Right renal pelvis (tissue), 4 donors: ENCODE data around the gene PRSS48. TPM values are rescaled to one million over a fixed set of nuclear protein-coding genes. Genes with fewer than 3 reads are reported as not detected.
"Not testable (repeated sequence)": the region's sequence is repeated elsewhere in the genome, so short reads cannot be mapped to it uniquely, and the experiment has no call there.

Experiments
- DNase-seq, 4 donors: peaks; one replicate each; pipeline ENCODE4 v3.0.0-alpha.2; 2013; ENCODE audit warnings: low read depth in 4 of 4, low spot score in 3 of 4, missing footprints in 1 of 4
- polyA plus RNA-seq, 4 donors: library from polyadenylated mRNA; unstranded; fragments of 120-200 nt; gene quantifications; one replicate each; pipeline ENCODE4 v1.2.1, GENCODE V29; 2013; ENCODE audit not compliant: insufficient read length in 4 of 4

The PRSS48 gene
- polyA plus RNA-seq, 4 donors = not detected

GRCh38 chr4:151259752-151260151, 17.2 kb upstream of the PRSS48 start:
- no peak for DNase-seq

DNA sequence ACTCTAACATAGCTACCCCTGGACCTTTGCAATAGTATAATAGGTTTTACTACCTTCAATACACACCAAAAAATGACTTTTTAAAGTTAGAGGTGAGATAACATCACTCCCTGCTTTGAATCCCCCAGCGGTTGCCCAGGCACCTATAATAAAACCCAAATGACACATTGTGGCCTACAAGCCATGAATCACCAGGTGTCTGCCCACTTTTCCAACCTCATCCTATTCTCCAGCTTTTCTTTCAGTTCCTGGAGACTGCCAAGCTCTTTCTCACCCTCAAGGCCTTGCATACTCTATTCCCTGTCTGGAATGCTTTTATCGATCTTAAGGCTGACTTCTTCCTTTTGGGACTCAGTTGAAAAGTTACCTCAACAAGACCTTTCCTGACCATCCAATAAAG, 16.4 kb upstream of the PRSS48 start:
- no peak for DNase-seq

DNA sequence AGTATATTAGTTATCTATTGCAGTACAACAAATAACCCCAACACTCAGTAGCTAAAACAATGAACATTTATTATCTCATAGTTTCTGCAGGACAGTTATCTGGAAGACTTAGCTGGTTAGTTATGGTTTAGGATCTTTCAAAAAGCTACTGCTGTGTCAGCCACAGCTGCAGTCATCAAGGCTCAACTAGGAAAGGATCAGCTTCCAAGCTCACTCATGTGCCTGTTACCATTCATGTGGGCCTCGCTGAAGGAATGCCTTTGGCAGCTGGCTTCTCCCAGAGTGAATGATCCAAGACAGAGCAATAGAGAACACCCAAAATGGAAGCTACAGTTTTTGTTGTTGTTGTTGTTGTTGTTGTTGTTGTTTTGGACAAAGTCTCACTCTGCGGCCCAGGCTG, 13.5 kb upstream of the PRSS48 start:
- DNase-seq = no peak

- no peak for DNase-seq
Observed at GRCh38 chr4:151266497-151266896, 10.5 kb upstream of the PRSS48 start.

GRCh38 chr4:151267104-151267503, 9.9 kb upstream of the PRSS48 start:
- no peak for DNase-seq

DNA sequence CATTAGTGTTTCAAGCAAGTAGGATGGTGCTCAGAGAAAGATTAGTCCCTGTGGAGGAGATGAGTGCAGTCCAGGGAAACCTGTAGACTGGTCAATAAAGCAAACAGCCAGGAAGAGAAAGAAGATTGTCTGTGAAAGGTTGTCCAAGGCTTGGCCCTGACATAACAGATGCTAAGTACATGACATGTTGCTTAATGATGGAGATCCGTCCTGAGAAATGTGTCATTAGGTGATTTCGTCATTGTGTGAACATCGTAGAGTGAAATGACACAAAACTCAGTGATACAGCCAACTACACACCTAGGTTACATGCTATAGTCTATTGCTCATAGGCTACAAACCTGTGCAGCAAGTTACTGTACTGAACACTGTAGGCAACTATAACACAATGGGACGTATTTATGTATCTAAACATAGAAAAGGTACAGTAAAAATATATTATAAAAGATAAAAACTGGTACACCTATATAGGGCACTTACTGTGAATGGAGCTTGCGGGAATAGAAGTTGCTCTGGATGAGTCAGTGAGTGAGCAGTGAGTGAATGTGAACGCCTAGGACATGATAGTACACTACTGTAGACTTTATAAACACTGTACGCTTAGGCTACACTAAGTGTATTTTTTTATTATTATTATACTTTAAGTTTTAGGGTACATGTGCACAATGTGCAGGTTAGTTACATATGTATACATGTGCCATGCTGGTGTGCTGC, 9.0 kb upstream of the PRSS48 start:
- no peak for DNase-seq

GRCh38 chr4:151268905-151269304, 8.1 kb upstream of the PRSS48 start:
- DNase-seq = not testable (repeated sequence)

- no peak for DNase-seq
Observed at GRCh38 chr4:151284534-151285245, 7.7 kb downstream of the PRSS48 start.

DNA sequence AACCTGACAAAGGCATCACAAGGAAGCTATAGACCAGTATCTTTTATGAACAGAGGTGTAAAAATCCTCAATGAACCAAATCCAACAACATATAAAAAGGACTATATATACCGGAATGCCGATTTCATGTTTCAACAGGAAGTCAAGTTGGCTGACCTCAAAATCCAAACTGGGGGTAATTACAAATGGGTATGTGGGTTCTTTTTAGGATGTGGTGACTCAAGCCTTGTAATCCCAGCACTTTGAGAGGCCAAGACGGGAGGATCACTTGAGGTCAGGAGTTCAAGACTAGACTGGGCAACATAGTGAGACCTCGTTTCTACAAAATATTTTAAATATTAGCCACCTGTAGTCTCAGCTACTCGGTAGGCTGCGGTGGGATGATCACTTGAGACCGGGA, 10.4 kb downstream of the PRSS48 start:
- no peak for DNase-seq

GRCh38 chr4:151291485-151291884, 14.5 kb downstream of the PRSS48 start:
- DNase-seq = no peak

GRCh38 chr4:151292038-151292437, 15.1 kb downstream of the PRSS48 start:
- no peak for DNase-seq

- no peak for DNase-seq
Observed at GRCh38 chr4:151294833-151295496, 18.0 kb downstream of the PRSS48 start.

GRCh38 chr4:151296227-151296626, 19.3 kb downstream of the PRSS48 start:
- DNase-seq = no peak

DNA sequence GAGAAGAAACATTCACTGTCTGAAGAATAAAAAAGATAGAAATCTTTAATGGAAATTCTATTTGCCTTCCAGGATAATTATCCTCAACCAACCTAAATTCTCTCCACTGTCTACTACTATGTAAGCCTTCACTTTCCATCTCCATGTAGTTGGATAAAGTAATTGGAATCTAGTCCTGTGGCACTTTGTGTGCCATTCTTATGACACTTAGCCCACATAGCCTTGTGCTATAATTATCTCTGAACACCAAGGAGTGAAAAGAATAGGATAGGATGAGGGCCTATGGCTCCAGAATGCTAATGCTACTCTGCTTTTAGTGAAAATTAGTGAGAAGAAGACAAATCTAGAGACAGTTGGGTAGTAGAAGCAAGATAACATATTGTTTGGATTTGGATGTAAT, 20.2 kb downstream of the PRSS48 start:
- DNase-seq = no peak

GRCh38 chr4:151302432-151302831, 25.5 kb downstream of the PRSS48 start:
- DNase-seq = no peak

- DNase-seq = no peak
Observed at GRCh38 chr4:151304226-151304625, 27.3 kb downstream of the PRSS48 start.

DNA sequence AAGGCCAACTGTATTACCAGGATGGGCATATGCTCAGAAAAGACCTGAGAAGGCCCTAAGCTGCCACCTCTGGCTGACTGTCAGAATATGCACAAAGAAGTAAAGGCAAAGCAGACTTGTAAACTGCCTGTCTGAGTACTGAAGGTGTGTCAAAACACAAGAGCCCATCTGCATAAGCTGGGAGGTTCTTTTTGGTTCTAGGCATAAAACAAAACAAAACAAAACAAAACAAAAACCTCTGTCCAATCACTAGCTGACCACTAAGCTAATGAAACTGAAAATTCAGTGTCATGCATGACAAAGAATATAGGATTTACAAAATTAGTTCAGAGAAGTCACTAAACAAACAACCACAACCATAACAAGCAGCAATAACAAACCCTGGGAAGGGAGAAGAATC, 27.8 kb downstream of the PRSS48 start:
- no peak for DNase-seq

DNA sequence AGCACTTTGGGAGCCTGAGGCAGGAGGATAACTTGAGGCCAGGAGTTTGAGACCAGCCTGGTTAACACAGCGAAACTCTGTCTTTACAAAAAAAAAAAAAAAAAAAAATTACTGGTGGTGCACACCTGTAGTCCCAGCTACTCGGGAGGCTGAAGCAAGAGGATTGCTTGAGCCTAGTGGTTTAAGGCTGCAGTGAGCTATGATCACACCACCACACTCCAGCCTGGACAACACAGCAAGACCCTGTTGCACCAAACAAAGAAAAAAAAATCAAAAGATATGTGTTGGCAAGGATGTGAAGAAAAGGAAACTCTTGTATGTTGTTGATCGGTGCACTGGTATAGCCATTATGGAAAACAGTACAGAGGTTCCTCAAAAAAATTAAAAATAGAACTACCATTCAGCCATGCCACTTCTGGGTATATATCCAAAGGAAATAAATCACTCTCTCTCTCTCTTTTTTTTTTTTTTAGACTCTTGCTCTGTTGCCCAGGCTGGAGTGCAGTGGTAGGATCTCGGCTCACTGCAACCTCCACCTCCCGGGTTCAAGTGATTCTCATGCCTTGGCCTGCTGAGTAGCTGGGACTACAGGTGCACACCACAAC, 33.3 kb downstream of the PRSS48 start:
- DNase-seq = no peak

GRCh38 chr4:151313306-151314009, 36.5 kb downstream of the PRSS48 start:
- no peak for DNase-seq

DNA sequence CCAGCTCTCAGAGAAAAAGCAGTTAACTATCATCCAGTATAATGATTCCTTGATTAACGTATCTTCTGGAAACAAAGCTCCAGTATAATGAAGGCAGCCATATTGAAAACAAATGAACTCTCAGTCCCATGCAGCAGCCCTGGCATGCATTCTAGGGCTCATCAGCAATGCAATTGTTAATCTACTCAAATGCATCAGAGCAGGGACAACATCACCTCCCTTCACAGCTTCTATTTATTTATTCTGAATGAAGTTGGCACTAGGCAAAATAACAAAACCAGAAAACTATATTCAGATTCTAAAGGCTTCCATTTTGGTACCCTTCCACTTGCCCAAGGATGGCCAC, 37.0 kb downstream of the PRSS48 start:
- no peak for DNase-seq

GRCh38 chr4:151314479-151314878, 37.5 kb downstream of the PRSS48 start:
- no peak for DNase-seq
